Mesothelial cell of epicardium (in vitro differentiated cells): ENCODE results near the gene NR2F2. TPM values are rescaled to one million over a fixed set of nuclear protein-coding genes. Genes with fewer than 3 reads are reported as not detected.
A peak's percentile ranks its signal among the peaks of the same experiment; 100 is the strongest.

Source experiments
- DNase-seq, 2 experiments: peaks; one replicate each; pipeline ENCODE4 v3.0.0; 2021; ENCODE audit warnings: low spot score in 2 of 2; ENCODE audit not compliant: unreplicated experiment in 2 of 2
- H3K27ac Mint-ChIP-seq: 2 replicates; pipeline ENCODE4 v1.8.0; 2021; ENCODE audit warnings: mixed read lengths
- H3K27me3 Mint-ChIP-seq: 2 replicates; pipeline ENCODE4 v1.8.0; 2021; ENCODE audit warnings: low read depth, mixed read lengths
- H3K36me3 Mint-ChIP-seq: 2 replicates; pipeline ENCODE4 v1.8.0; 2021; ENCODE audit warnings: mixed read lengths
- H3K4me1 Mint-ChIP-seq: 2 replicates; pipeline ENCODE4 v1.8.0; 2021; ENCODE audit warnings: mixed read lengths
- H3K4me3 Mint-ChIP-seq: 2 replicates; pipeline ENCODE4 v1.8.0; 2021; ENCODE audit warnings: mild to moderate bottlenecking, moderate library complexity, mixed read lengths
- H3K9me3 Mint-ChIP-seq: 2 replicates; pipeline ENCODE4 v1.8.0; 2021; ENCODE audit warnings: mixed read lengths
- total RNA-seq: library from RNA; stranded (reverse); gene quantifications from 3 replicates; pipeline ENCODE4 v1.2.1, GENCODE V29; 2021
- TF ChIP-seq, protein P1 (sequence below): fragments of 200-600 bp; sonication (generic); IDR thresholded peaks from one replicate; pipeline ENCODE4 v1.5.0; 2021; ENCODE audit warnings: antibody characterized with exemption; ENCODE audit not compliant: unreplicated experiment

Gene NR2F2
- total RNA-seq, 1 donor from 2014 or later: 128 TPM

DNA sequence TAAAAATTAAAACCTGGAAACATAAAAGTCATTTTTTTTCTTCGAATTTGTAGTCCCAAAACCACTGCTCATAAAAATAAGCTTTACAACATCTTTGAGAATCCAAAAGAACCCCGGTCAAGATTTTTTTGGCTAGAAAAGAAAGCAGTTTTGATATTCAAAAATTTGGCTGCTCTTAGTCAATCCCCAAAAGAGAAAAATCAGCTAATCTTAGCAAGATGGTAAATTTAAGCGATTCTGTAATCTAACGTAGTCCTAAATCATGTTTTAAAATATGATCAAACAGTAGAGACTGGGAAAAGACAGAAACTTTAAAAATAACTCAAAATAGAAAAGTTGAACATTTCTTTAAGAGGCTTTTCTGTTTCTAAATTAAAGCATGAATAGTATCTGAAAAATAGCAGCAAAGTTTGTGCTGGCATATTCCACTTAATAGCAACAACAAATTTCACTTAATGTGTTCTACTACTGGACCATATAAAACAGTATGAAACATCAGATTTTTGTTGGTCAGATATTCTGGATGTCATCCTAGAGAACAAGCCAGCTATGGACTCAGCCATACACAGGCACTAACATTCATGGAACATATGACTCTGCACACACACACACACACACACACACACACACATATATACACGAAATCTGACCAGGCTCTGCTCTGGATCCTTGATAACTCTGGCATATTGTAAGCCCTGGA is 19.1 kb upstream of the NR2F2 start:
- Mint-ChIP-seq H3K36me3 (peaks cover 7% of the 10 kb centered on the region), H3K27ac (peak overlapping the region; percentile 53), H3K4me3 (no peak overlapping the region), H3K4me1 (peaks cover 39% of the 10 kb centered on the region), H3K27me3 (no peaks in the 10 kb centered on the region), H3K9me3 (no peaks in the 10 kb centered on the region)
- TF ChIP-seq, protein P1, sequence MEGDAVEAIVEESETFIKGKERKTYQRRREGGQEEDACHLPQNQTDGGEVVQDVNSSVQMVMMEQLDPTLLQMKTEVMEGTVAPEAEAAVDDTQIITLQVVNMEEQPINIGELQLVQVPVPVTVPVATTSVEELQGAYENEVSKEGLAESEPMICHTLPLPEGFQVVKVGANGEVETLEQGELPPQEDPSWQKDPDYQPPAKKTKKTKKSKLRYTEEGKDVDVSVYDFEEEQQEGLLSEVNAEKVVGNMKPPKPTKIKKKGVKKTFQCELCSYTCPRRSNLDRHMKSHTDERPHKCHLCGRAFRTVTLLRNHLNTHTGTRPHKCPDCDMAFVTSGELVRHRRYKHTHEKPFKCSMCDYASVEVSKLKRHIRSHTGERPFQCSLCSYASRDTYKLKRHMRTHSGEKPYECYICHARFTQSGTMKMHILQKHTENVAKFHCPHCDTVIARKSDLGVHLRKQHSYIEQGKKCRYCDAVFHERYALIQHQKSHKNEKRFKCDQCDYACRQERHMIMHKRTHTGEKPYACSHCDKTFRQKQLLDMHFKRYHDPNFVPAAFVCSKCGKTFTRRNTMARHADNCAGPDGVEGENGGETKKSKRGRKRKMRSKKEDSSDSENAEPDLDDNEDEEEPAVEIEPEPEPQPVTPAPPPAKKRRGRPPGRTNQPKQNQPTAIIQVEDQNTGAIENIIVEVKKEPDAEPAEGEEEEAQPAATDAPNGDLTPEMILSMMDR: no peak
- DNase-seq: no peak

DNA sequence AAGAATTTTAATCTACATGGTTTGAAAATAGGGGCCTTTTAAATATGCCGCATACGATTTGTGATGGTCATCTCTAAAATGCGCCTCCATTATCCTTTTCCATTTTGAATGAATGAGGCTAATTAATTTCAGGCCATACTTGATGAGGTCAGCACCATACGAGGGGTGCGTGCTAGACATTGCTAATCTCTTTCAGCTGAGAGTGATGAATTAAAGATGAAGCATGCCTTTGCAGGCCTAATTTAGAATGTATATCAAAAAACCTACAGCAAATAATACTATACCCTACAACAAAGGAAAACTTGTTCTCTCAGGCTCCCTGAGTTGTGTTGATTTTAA is 18.6 kb upstream of the NR2F2 start:
- H3K27me3 Mint-ChIP-seq: no peaks in the 10 kb centered on the region
- peaks cover 44% of the 10 kb centered on the region for H3K4me1 Mint-ChIP-seq
- no peak for DNase-seq

DNA sequence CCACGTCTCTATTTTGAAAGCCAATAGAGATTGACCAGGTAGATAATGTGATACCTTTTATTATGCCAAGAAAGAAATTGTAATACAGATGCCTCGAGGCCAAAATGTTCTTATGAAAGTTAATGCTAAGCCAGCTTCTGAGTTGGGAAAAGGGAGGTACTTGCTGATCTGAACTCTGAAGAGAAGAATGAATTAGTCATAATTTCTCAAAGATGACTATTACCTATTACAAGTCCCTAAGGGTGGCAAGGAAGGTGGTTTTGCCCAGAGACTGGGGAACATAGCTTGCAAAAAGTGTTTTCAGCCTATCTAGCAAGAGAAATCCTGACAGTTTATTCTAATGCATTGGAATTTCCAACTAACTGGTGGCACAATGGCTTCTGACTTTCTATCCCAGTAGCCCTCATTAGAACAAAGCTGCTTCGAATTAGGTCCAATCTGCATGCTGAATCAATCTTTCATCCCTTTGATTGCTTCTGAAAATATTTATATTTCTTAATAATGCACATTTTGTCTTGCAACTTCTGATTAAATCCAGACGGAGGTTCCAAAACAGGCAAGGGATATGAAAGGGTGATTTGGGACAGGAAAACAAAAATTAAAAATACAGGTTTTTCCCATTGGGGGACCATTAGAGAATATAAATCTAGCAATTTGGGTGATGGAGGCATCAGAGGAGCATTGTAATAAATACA is 17.7 kb upstream of the NR2F2 start:
- H3K4me3 Mint-ChIP-seq: no peak overlapping the region
- peak overlapping the region; percentile 2 for H3K27ac Mint-ChIP-seq
- TF ChIP-seq, protein P1: no peak
- H3K4me1 Mint-ChIP-seq: peaks cover 50% of the 10 kb centered on the region
- H3K36me3 Mint-ChIP-seq: peaks cover 2% of the 10 kb centered on the region
- no peaks in the 10 kb centered on the region for H3K27me3 Mint-ChIP-seq
- DNase-seq: no peak
- no peaks in the 10 kb centered on the region for H3K9me3 Mint-ChIP-seq

More for the DNA sequence above, 18.6 kb upstream of the NR2F2 start:
- TF ChIP-seq, protein P1: no peak
- H3K36me3 Mint-ChIP-seq: peaks cover 2% of the 10 kb centered on the region
- H3K27ac Mint-ChIP-seq: no peak overlapping the region
- no peaks in the 10 kb centered on the region for H3K9me3 Mint-ChIP-seq
- no peak overlapping the region for H3K4me3 Mint-ChIP-seq

DNA sequence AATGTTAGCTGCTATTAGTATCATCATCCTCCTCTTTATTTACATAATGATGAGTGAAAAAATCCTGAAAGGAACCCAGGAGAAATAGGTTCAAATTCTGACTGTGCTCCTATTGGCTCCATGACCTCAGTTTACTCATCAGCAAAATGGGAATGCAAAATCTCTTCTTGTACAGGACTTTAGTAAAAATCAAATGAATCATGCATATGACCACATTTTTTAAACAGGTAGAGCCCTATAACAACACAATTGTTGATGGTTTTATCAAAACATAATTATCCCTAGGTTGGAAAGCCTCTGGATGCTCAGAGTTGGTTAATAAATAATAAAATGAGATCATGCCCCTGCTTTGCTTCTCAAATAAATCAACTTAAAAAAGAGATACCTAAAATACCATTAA is 16.0 kb upstream of the NR2F2 start:
- H3K4me1 Mint-ChIP-seq: peaks cover 58% of the 10 kb centered on the region

DNA sequence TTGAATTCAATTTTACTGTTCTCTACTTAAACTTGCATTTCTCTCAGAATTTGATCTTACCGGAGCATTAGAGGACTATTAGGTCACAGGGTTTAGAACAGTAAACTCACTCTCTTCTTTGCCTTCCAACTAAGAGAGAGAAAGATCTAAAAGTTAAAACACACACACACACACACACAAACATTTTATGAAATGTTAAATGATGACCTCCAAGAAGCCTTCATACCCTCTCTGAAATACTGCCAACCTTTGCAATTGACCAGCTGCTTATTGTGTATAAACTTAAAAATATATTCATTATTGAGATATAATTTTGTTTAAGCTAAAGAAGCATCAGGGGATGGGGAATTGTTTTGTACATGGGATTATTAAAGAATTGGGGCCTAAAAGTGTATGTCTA is 15.5 kb upstream of the NR2F2 start:
- H3K27me3 Mint-ChIP-seq: no peaks in the 10 kb centered on the region
- TF ChIP-seq, protein P1: no peak
- no peak overlapping the region for H3K27ac Mint-ChIP-seq
- no peak for DNase-seq
- H3K4me1 Mint-ChIP-seq: peaks cover 57% of the 10 kb centered on the region
- no peaks in the 10 kb centered on the region for H3K9me3 Mint-ChIP-seq
- peaks cover 2% of the 10 kb centered on the region for H3K36me3 Mint-ChIP-seq
- H3K4me3 Mint-ChIP-seq: no peak overlapping the region

More for the DNA sequence above, 16.0 kb upstream of the NR2F2 start:
- Mint-ChIP-seq H3K36me3 (peaks cover 2% of the 10 kb centered on the region), H3K9me3 (no peaks in the 10 kb centered on the region), H3K27me3 (no peaks in the 10 kb centered on the region), H3K4me3 (no peak overlapping the region), H3K27ac (no peak overlapping the region)
- TF ChIP-seq, protein P1: no peak
- no peak for DNase-seq
